GM12878 (cell line): ENCODE results near the gene TOR1AIP1. TPM values are rescaled to one million over a fixed set of nuclear protein-coding genes. Genes with fewer than 3 reads are reported as not detected.

Experiments
- ATAC-seq: fragments of 200-7000 bp; cut with Tn5 transposase; 3 replicates; pipeline ENCODE4 v1.9.1; 2020; ENCODE audit warnings: mild to moderate bottlenecking, moderate library complexity
- BruUV-seq: library from RNA; stranded (reverse); fragments of 400-500 nt; replicated peaks from 2 replicates; lab custom pipeline; 2021; lab: Mats Ljungman, UMichigan
- CTCF ChIA-PET: fragments of 300-600 bp; sonication (Branson Sonifier 250); formaldehyde crosslinking; extraction: SDS; loops from one replicate; lab custom pipeline; 2021; ENCODE audit warnings: inconsistent platforms; lab: Yijun Ruan, JAX
- POLR2A ChIA-PET: fragments of 350-600 bp; formaldehyde crosslinking; extraction: SDS; loops from one replicate; lab custom pipeline; 2021; ENCODE audit warnings: inconsistent platforms; lab: Charles Lee
- RAD21 ChIA-PET: fragments of 300-600 bp; sonication (Branson Sonifier 250); formaldehyde crosslinking; loops from one replicate; lab custom pipeline; 2023; ENCODE audit warnings: antibody characterized with exemption; ENCODE audit not compliant: unreplicated experiment; lab: Charles Lee
- SMC1A ChIA-PET: fragments of 300-600 bp; sonication (Branson Sonifier 250); formaldehyde crosslinking; loops from one replicate; lab custom pipeline; 2023; ENCODE audit not compliant: unreplicated experiment, uncharacterized antibody; lab: Charles Lee
- DNase-seq: peaks from one replicate; pipeline ENCODE4 v3.0.0-alpha.2; 2011; ENCODE audit warnings: low read depth, low spot score
- FAIRE-seq: peaks from 3 replicates; lab custom pipeline; 2011; peaks lifted over from hg19 to GRCh38; lab: Jason Lieb, UNC
- H2AFZ ChIP-seq: 2 replicates; pipeline ENCODE4 v1.6.0; 2011; ENCODE audit warnings: low read depth, low read length, control low read depth; ENCODE audit not compliant: control insufficient read depth
- H3K27ac ChIP-seq: 2 replicates; pipeline ENCODE4 v1.5.1; 2011; ENCODE audit warnings: control low read depth; ENCODE audit not compliant: control insufficient read depth, insufficient read depth
- H3K27me3 ChIP-seq, 2 experiments: replicated peaks in 1 of 2; 2 replicates each; pipeline versions ENCODE4 v1.6.0 to v1.6.1; 2011; ENCODE audit warnings: low read length in 1 of 2; ENCODE audit not compliant: control insufficient read depth in 2 of 2, insufficient read depth in 2 of 2
- H3K36me3 ChIP-seq, 2 experiments: 2 replicates each; pipeline ENCODE4 v1.5.1; 2011; ENCODE audit warnings: low read length in 1 of 2; ENCODE audit not compliant: control insufficient read depth in 2 of 2, insufficient read depth in 2 of 2
- H3K4me1 ChIP-seq: 2 replicates; pipeline ENCODE4 v1.6.1; 2011; ENCODE audit warnings: mild to moderate bottlenecking, low read length, moderate library complexity, mixed read lengths; ENCODE audit not compliant: control insufficient read depth, insufficient read depth
- H3K4me2 ChIP-seq: 2 replicates; pipeline ENCODE4 v1.6.0; 2011; ENCODE audit warnings: control low read depth; ENCODE audit not compliant: control insufficient read depth, insufficient read depth
- H3K4me3 ChIP-seq: fragments of 200-600 bp; sonication (generic); 2 replicates; pipeline ENCODE4 v1.5.1; 2016
- H3K79me2 ChIP-seq: 2 replicates; pipeline ENCODE4 v1.6.0; 2011; ENCODE audit warnings: low read length; ENCODE audit not compliant: control insufficient read depth, insufficient read depth
- H3K9ac ChIP-seq: 2 replicates; pipeline ENCODE4 v1.8.0; 2011; ENCODE audit warnings: low read length, control low read depth, mixed read lengths; ENCODE audit not compliant: control insufficient read depth, insufficient read depth
- H3K9me3 ChIP-seq: replicated peaks from 3 replicates; pipeline ENCODE4 v1.5.1; 2011; ENCODE audit warnings: mild to moderate bottlenecking, low read length; ENCODE audit not compliant: control insufficient read depth, insufficient read depth
- H4K20me1 ChIP-seq: 2 replicates; pipeline ENCODE4 v1.6.0; 2011; ENCODE audit not compliant: control insufficient read depth, insufficient read depth
- CHD2 ChIP-seq: IDR thresholded peaks from 2 replicates; pipeline ENCODE4 v1.6.1; 2011; ENCODE audit warnings: low read depth, low read length, improper control_type of control experiment, borderline replicate concordance
- EED ChIP-seq: sonication (generic); IDR thresholded peaks from 2 replicates; pipeline ENCODE4 v1.6.1; 2016; ENCODE audit warnings: antibody characterized with exemption, low read depth
- IKZF2 ChIP-seq, 2 experiments: fragments of 450-650 bp; IDR thresholded peaks; 2 replicates each; pipeline ENCODE4 v1.6.1; 2017; ENCODE audit warnings: mild to moderate bottlenecking in 2 of 2, moderate library complexity in 2 of 2
- KAT2A ChIP-seq: conservative IDR thresholded peaks from 2 replicates; pipeline ENCODE4 v1.6.1; 2011; ENCODE audit warnings: low read depth, low read length; ENCODE audit not compliant: control insufficient read depth
- LARP7 ChIP-seq: fragments of 450-650 bp; IDR thresholded peaks from 2 replicates; pipeline ENCODE4 v1.6.1; 2017; ENCODE audit warnings: mild to moderate bottlenecking
- PKNOX1 ChIP-seq: fragments of 450-650 bp; IDR thresholded peaks from 2 replicates; pipeline ENCODE4 v1.6.1; 2016; ENCODE audit warnings: mild to moderate bottlenecking
- POU2F2 ChIP-seq: IDR thresholded peaks from 3 replicates; pipeline ENCODE4 v1.6.1; 2011; ENCODE audit warnings: low read depth, mild to moderate bottlenecking, low read length, borderline replicate concordance
- SMAD1 ChIP-seq: fragments of 450-650 bp; IDR thresholded peaks from 2 replicates; pipeline ENCODE4 v1.6.1; 2018; ENCODE audit warnings: mild to moderate bottlenecking, low read depth; ENCODE audit not compliant: partially characterized antibody
- TAF1 ChIP-seq: IDR thresholded peaks from 2 replicates; pipeline ENCODE4 v1.6.1; 2011; ENCODE audit warnings: mild to moderate bottlenecking, low read depth, low read length, borderline replicate concordance
- YY1 ChIP-seq: IDR thresholded peaks from 2 replicates; pipeline ENCODE4 v1.6.1; 2011; ENCODE audit warnings: low read depth, mild to moderate bottlenecking, low read length
- WGBS: methylation state at CpG from one replicate; pipeline ENCODE4 v1.1.6; 2016; ENCODE audit warnings: low lambda C conversion rate; ENCODE audit not compliant: insufficient replicate concordance, insufficient coverage; ENCODE audit errors: missing lambda C conversion rate; 5-methylcytosine and 5-hydroxymethylcytosine counted together
- in situ Hi-C: fragments of 300-500 bp; cut with MboI; formaldehyde crosslinking; loops from 9 replicates; pipeline ENCODE4 v1.14.3; 2018; ENCODE audit warnings: mixed read lengths
- intact Hi-C: fragments of 100-400 bp; cut with micrococcal nuclease; formaldehyde crosslinking; loops from one replicate; pipeline ENCODE4 v1.14.2; 2022; ENCODE audit not compliant: unreplicated experiment
- polyA plus RNA-seq, 11 experiments: library from polyadenylated mRNA; depleted of rRNA in 4 of 11; unstranded in 6 of 11; stranded (reverse) in 5 of 11; fragments of >200 nt; fragmentation: Nextera tagmentation in 4 of 11; fragmentation: Illumina TruSeq in 1 of 11; extraction: Ambion mirVana in 4 of 11; extraction: Trizol in 1 of 11; gene quantifications; 1 replicate in 1 of 11; 2 replicates in 10 of 11; pipeline versions ENCODE4 v1.2.1 to v1.2.3, GENCODE V29; 2011 to 2016; ENCODE audit warnings: inconsistent platforms in 2 of 11, missing spikeins in 2 of 11, low read depth in 1 of 11
- total RNA-seq, 4 experiments: library from RNA; depleted of rRNA in 3 of 4; stranded (reverse); fragments of >200 nt in 3 of 4; fragmentation: Illumina TruSeq in 1 of 4; extraction: Trizol in 1 of 4; gene quantifications; 2 replicates each; pipeline versions ENCODE4 v1.2.1 to v1.2.3, GENCODE V29; 2013 to 2021

TOR1AIP1 gene
- total and polyA plus RNA-seq, 10 of the 15 experiments (the other 5 are each of a cell fraction or from before 2014, with no cell fraction given): 14.8 to 36.0 (median 25.8) TPM

GRCh38 chr1:179968994-179969919 lies 87.2 kb downstream of the TOR1AIP1 start:
- Histone ChIP-seq H3K36me3 (peaks cover 4 to 5% of the 10 kb centered on the region in 2 experiments; a peak in 3 of 4 replicates), H4K20me1 (no peaks in the 10 kb centered on the region), H3K4me1 (no peaks in the 10 kb centered on the region; the same call in 1 of the 2 replicates), H3K79me2 (peaks cover 57% of the 10 kb centered on the region), H3K9me3 (peaks cover 12% of the 10 kb centered on the region), H3K27ac (no peak overlapping the region), H3K4me3 (no peak overlapping the region), H3K27me3 (no peaks in the 10 kb centered on the region), H3K9ac (no peak overlapping the region), H3K4me2 (no peak overlapping the region), H2AFZ (no peak overlapping the region)
- TF ChIP-seq IKZF2 (IDR thresholded peaks at IDR 0.05) (no peak), SMAD1 (no peak), EED (no peak), LARP7 (no peak), TAF1 (no peak), PKNOX1 (no peak), YY1 (no peak), KAT2A (no peak), CHD2 (no peak), POU2F2 (no peak)
- BruUV-seq: no TSS peak
- DNase-seq (no peak), FAIRE-seq (no peak), ATAC-seq (no peak)
- 74% methylated on average over 8 of the region's 8 CpGs for WGBS
- ChIA-PET RAD21 (no interaction called here), POLR2A (no interaction called here), CTCF (interaction anchor here (1.1 kb wide), 1 partner anchor 39 kb away, joined by 3 read pairs; no protein-coding TSS in a partner anchor), SMC1A (no interaction called here)
- intact Hi-C loops (no loop called here), in situ Hi-C loops (no loop called here)

Other genes starting within 250 kb of the TOR1AIP1 start
- gene FAM163A, start 139.0 kb upstream of the TOR1AIP1 start, total RNA-seq (2014; rRNA removed): not detected in 2 replicates
- not detected in 2 replicates for gene FAM163A, start 139.0 kb upstream of the TOR1AIP1 start, total RNA-seq (2014; rRNA removed; fragmentation: Illumina TruSeq; extraction: Trizol)
- gene FAM163A, start 139.0 kb upstream of the TOR1AIP1 start, total RNA-seq (2021): not detected in 2 replicates
- gene FAM163A, start 139.0 kb upstream of the TOR1AIP1 start, polyA plus RNA-seq (2011; rRNA removed): not detected in 2 replicates
- not detected in 2 replicates for gene FAM163A, start 139.0 kb upstream of the TOR1AIP1 start, polyA plus RNA-seq (2014; fragmentation: Illumina TruSeq; extraction: Trizol)
- not detected for gene FAM163A, start 139.0 kb upstream of the TOR1AIP1 start, polyA plus RNA-seq (2014; fragmentation: Nextera tagmentation; extraction: Ambion mirVana)
- not detected in 2 replicates for gene FAM163A, start 139.0 kb upstream of the TOR1AIP1 start, polyA plus RNA-seq (2014; rRNA removed)
- not detected for gene FAM163A, start 139.0 kb upstream of the TOR1AIP1 start, polyA plus RNA-seq (2016; fragmentation: Nextera tagmentation; extraction: Ambion mirVana)
- gene TOR1AIP2, start 4.5 kb upstream of the TOR1AIP1 start, total RNA-seq (2014; rRNA removed): 26.4 and 30.3 TPM in 2 replicates
- 35.9 and 38.9 TPM in 2 replicates for gene TOR1AIP2, start 4.5 kb upstream of the TOR1AIP1 start, total RNA-seq (2014; rRNA removed; fragmentation: Illumina TruSeq; extraction: Trizol)
- 35.2 and 38.4 TPM in 2 replicates for gene TOR1AIP2, start 4.5 kb upstream of the TOR1AIP1 start, total RNA-seq (2021)
- gene TOR1AIP2, start 4.5 kb upstream of the TOR1AIP1 start, polyA plus RNA-seq (2011; rRNA removed): 23.6 and 28.4 TPM in 2 replicates
- 14.6 and 18.8 TPM in 2 replicates for gene TOR1AIP2, start 4.5 kb upstream of the TOR1AIP1 start, polyA plus RNA-seq (2014; fragmentation: Illumina TruSeq; extraction: Trizol)
- gene TOR1AIP2, start 4.5 kb upstream of the TOR1AIP1 start, polyA plus RNA-seq (2014; fragmentation: Nextera tagmentation; extraction: Ambion mirVana): 10 to 100 TPM in 1 of 2 experiments, 1 to 10 TPM in 1; 5.3 to 13.1 TPM
- 12.9 and 14.3 TPM in 2 replicates for gene TOR1AIP2, start 4.5 kb upstream of the TOR1AIP1 start, polyA plus RNA-seq (2014; rRNA removed)
- 10 to 100 TPM; 14.3 to 16.2 TPM for gene TOR1AIP2, start 4.5 kb upstream of the TOR1AIP1 start, polyA plus RNA-seq (2016; fragmentation: Nextera tagmentation; extraction: Ambion mirVana)
- gene CEP350, start 72.5 kb downstream of the TOR1AIP1 start, total RNA-seq (2014; rRNA removed): 33.6 and 37.3 TPM in 2 replicates
- 46.0 and 47.9 TPM in 2 replicates for gene CEP350, start 72.5 kb downstream of the TOR1AIP1 start, total RNA-seq (2014; rRNA removed; fragmentation: Illumina TruSeq; extraction: Trizol)
- 30.3 and 32.7 TPM in 2 replicates for gene CEP350, start 72.5 kb downstream of the TOR1AIP1 start, total RNA-seq (2021)
- 21.0 and 34.6 TPM in 2 replicates for gene CEP350, start 72.5 kb downstream of the TOR1AIP1 start, polyA plus RNA-seq (2011; rRNA removed)
- 25.9 and 28.1 TPM in 2 replicates for gene CEP350, start 72.5 kb downstream of the TOR1AIP1 start, polyA plus RNA-seq (2014; fragmentation: Illumina TruSeq; extraction: Trizol)
- gene CEP350, start 72.5 kb downstream of the TOR1AIP1 start, polyA plus RNA-seq (2014; fragmentation: Nextera tagmentation; extraction: Ambion mirVana): 1 to 10 TPM; 5.2 to 6.7 TPM
- 9.7 and 12.5 TPM in 2 replicates for gene CEP350, start 72.5 kb downstream of the TOR1AIP1 start, polyA plus RNA-seq (2014; rRNA removed)
- 10 to 100 TPM; 21.4 to 24.9 TPM for gene CEP350, start 72.5 kb downstream of the TOR1AIP1 start, polyA plus RNA-seq (2016; fragmentation: Nextera tagmentation; extraction: Ambion mirVana)